GM23248 (cell line): ENCODE results near the gene ATRAID. TPM values are rescaled to one million over a fixed set of nuclear protein-coding genes. Genes with fewer than 3 reads are reported as not detected.
"Not testable (repeated sequence)": the region's sequence is repeated elsewhere in the genome, so short reads cannot be mapped to it uniquely, and the experiment has no call there.

Experiments
- DNase-seq: peaks from one replicate; pipeline ENCODE4 v3.0.0-alpha.2; 2015
- H2AFZ ChIP-seq: fragments of 200-600 bp; sonication (generic); 2 replicates; pipeline ENCODE4 v1.6.1; 2016; ENCODE audit warnings: antibody characterized with exemption
- H3F3A ChIP-seq: fragments of 200-600 bp; sonication (generic); 2 replicates; pipeline ENCODE4 v1.6.1; 2016; ENCODE audit warnings: mild to moderate bottlenecking, antibody characterized with exemption, mixed run types; ENCODE audit not compliant: insufficient read depth
- H3K27ac ChIP-seq: fragments of 200-600 bp; sonication (generic); 2 replicates; pipeline ENCODE4 v1.5.1; 2016; ENCODE audit warnings: mild to moderate bottlenecking
- H3K27me3 ChIP-seq: fragments of 200-600 bp; sonication (generic); replicated peaks from 2 replicates; pipeline ENCODE4 v1.6.1; 2016; ENCODE audit warnings: mild to moderate bottlenecking; ENCODE audit not compliant: insufficient read depth
- H3K36me3 ChIP-seq: fragments of 200-600 bp; sonication (generic); 2 replicates; pipeline ENCODE4 v1.6.1; 2016; ENCODE audit warnings: low read depth, mild to moderate bottlenecking
- H3K4me1 ChIP-seq: fragments of 200-600 bp; sonication (generic); 2 replicates; pipeline ENCODE4 v1.6.1; 2016; ENCODE audit warnings: mild to moderate bottlenecking; ENCODE audit not compliant: insufficient read depth
- H3K4me2 ChIP-seq: fragments of 200-600 bp; sonication (generic); one replicate; pipeline ENCODE4 v1.6.1; 2016; ENCODE audit warnings: mild to moderate bottlenecking; ENCODE audit not compliant: unreplicated experiment
- H3K4me3 ChIP-seq: fragments of 200-600 bp; sonication (generic); 2 replicates; pipeline ENCODE4 v1.5.1; 2016; ENCODE audit warnings: mild to moderate bottlenecking
- H3K79me2 ChIP-seq: fragments of 200-600 bp; sonication (generic); 2 replicates; pipeline ENCODE4 v1.6.1; 2016; ENCODE audit warnings: mild to moderate bottlenecking; ENCODE audit not compliant: insufficient read depth
- H3K9ac ChIP-seq: fragments of 200-600 bp; sonication (generic); 2 replicates; pipeline ENCODE4 v1.6.1; 2016; ENCODE audit warnings: mild to moderate bottlenecking
- H3K9me2 ChIP-seq: fragments of 200-600 bp; sonication (generic); 2 replicates; pipeline ENCODE4 v1.6.1; 2016; ENCODE audit warnings: mixed run types, mild to moderate bottlenecking, moderate library complexity; ENCODE audit not compliant: insufficient read depth
- H3K9me3 ChIP-seq: fragments of 200-600 bp; sonication (generic); one replicate; pipeline ENCODE4 v1.6.1; 2017; ENCODE audit warnings: low read depth
- H4K20me1 ChIP-seq: fragments of 200-600 bp; sonication (generic); 2 replicates; pipeline ENCODE4 v1.6.0; 2016; ENCODE audit not compliant: insufficient read depth
- EZH2 ChIP-seq: fragments of 200-600 bp; sonication (generic); IDR thresholded peaks from 2 replicates; pipeline ENCODE4 v1.6.1; 2018; ENCODE audit warnings: antibody characterized with exemption, mild to moderate bottlenecking; ENCODE audit not compliant: insufficient read depth, poor library complexity, severe bottlenecking
- EZH2phosphoT487 ChIP-seq: fragments of 200-600 bp; sonication (generic); IDR thresholded peaks from 2 replicates; pipeline ENCODE4 v1.6.1; 2018; ENCODE audit warnings: antibody characterized with exemption, moderate library complexity, mild to moderate bottlenecking, low read depth; ENCODE audit not compliant: insufficient read depth
- WGBS, 2 experiments: methylation state at CpG; one replicate each; pipeline ENCODE4 v1.1.6; 2015 to 2017; ENCODE audit warnings: low lambda C conversion rate in 2 of 2, low coverage in 1 of 2; ENCODE audit errors: missing lambda C conversion rate in 2 of 2; 5-methylcytosine and 5-hydroxymethylcytosine counted together
- in situ Hi-C: fragments of 300-500 bp; cut with MboI; formaldehyde crosslinking; loops from 2 replicates; pipeline ENCODE4 v1.15.0; 2020
- polyA plus RNA-seq: library from polyadenylated mRNA; unstranded; fragments of >200 nt; fragmentation: Nextera tagmentation; extraction: Ambion mirVana; gene quantifications from 2 replicates; pipeline ENCODE4 v1.2.1, GENCODE V29; 2016
- total RNA-seq: library from RNA; depleted of rRNA; stranded (reverse); fragments of >200 nt; shearing (Covaris generic); gene quantifications from 2 replicates; pipeline ENCODE4 v1.2.3, GENCODE V29; 2014

Gene ATRAID
- total and polyA plus RNA-seq, 2 experiments from 2014 or later = 214 to 304 TPM

DNA sequence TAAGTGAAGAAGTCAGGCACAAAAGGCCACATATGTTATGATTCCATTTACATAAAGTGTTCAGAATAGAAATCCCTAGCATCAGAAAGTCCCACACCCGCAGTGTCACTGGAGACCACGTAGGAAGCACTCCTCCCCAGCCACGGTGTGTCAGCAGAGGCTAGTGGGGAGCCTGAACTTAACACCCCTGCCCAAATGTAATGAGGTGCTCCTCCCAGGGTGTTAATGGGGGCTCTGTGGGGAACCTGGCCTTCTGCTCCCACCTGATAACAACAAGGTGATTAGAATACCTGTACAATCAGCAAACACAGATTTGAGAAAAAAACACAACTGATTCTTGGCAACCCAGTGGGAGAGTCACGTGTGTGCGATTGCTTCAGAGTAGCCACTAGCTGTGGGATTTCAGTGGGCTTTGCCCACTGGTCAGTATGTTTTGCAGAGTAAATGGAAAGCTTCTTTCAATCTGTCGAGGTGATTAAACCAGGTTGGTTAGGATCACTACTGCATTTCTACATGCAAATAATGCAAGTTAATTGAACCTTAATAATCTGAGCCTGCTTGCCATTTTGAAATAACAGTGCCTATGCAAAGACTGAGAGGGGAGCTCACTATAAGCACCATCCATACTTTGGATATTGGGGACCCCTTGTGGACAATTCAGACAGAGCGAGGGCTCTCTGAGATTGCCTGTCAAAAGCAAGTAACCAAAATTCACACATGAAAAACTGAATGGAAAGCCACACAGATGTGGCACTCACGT is 20.6 kb upstream of the ATRAID start:
- Histone ChIP-seq H3K9ac (no peak overlapping the region), H3K9me2 (no peaks in the 10 kb centered on the region), H3K4me2 (no peak overlapping the region), H3K27ac (no peak overlapping the region), H3K9me3 (no peaks in the 10 kb centered on the region), H3K27me3 (no peaks in the 10 kb centered on the region), H3K4me1 (peaks cover under 1% of the 10 kb centered on the region; the same call in 1 of the 2 replicates), H3K36me3 (no peaks in the 10 kb centered on the region), H2AFZ (no peak overlapping the region), H3F3A (peaks cover 6% of the 10 kb centered on the region), H3K4me3 (no peak overlapping the region), H3K79me2 (no peaks in the 10 kb centered on the region), H4K20me1 (no peaks in the 10 kb centered on the region)
- TF ChIP-seq EZH2 = no peak
- TF ChIP-seq EZH2phosphoT487 = no peak
- in situ Hi-C loops = loop anchor here (5.0 kb wide), 1 partner anchor 89 kb away; no protein-coding TSS in a partner anchor
- WGBS, 2 experiments = 22 to 25% methylated on average over 8 of the region's 8 CpGs
- DNase-seq = peak; percentile 76

DNA sequence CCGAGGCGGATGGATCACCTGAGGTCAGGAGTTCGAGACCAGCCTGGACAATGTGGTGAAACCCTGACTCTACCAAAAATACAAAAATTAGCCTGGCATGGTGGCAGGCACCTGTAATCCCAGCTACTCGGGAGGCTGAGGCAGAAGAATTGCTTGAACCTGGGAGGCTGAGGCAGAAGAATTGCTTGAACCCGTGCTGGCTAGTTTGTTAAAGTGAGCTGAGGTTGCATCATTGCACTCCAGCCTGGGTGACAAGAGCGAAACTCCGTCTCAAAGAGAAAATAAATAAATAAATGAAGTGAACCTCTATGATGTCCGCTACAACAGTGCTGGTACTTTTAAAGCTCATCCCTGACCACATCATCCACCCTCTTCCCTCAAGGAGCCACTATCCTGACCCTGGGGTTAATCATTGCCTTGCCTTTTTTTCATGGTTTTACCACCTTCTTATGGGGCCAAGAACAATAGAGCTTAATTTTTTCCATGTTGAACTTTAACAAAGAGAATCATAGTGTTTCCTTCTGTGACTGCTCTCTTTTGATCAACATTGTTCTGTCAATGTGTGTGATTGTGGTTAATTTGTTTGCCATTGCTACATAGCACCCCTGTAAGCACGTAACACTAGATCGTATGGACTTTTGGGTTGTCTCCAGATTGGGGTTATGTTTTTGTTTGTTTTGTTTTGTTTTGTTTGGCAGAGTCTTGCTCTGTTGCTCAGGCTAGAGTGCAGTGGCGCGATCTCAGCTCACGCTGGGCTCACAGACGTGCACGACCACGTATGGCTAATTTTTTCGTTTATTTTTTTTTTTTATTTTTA is 17.1 kb upstream of the ATRAID start:
- Histone ChIP-seq H3K27ac (no peak overlapping the region), H3K9me2 (no peaks in the 10 kb centered on the region), H3K4me3 (no peak overlapping the region), H3K4me1 (no peaks in the 10 kb centered on the region), H3K27me3 (no peaks in the 10 kb centered on the region), H3K9me3 (no peaks in the 10 kb centered on the region), H3K4me2 (no peak overlapping the region), H3K9ac (no peak overlapping the region), H3F3A (no peaks in the 10 kb centered on the region), H4K20me1 (no peaks in the 10 kb centered on the region), H2AFZ (no peak overlapping the region), H3K36me3 (no peaks in the 10 kb centered on the region), H3K79me2 (no peaks in the 10 kb centered on the region)
- 62 to 63% methylated on average over 17 of the region's 17 CpGs for WGBS, 2 experiments
- in situ Hi-C loops = loop anchor here (5.0 kb wide), 1 partner anchor 92 kb away; no protein-coding TSS in a partner anchor
- DNase-seq = no peak
- TF ChIP-seq EZH2 (no peak), EZH2phosphoT487 (no peak)

- H3K4me1 ChIP-seq, H3F3A ChIP-seq, H3K27ac ChIP-seq, H3K9me3 ChIP-seq, H3K4me2 ChIP-seq, H3K36me3 ChIP-seq, H2AFZ ChIP-seq, DNase-seq, H3K4me3 ChIP-seq, H4K20me1 ChIP-seq, H3K9ac ChIP-seq, H3K79me2 ChIP-seq, in situ Hi-C loops, H3K9me2 ChIP-seq, H3K27me3 ChIP-seq: not testable (repeated sequence)
- 74 to 81% methylated on average over 2 to 3 of the region's 3 CpGs for WGBS, 2 experiments
Observed at GRCh38 chr2:27195799-27196198, 16.0 kb upstream of the ATRAID start.

GRCh38 chr2:27198068-27198467 is 13.8 kb upstream of the ATRAID start:
- H3K4me3 ChIP-seq, H3K9me3 ChIP-seq, H3K27ac ChIP-seq, H3K36me3 ChIP-seq, H3K9me2 ChIP-seq, H2AFZ ChIP-seq, in situ Hi-C loops, H3K27me3 ChIP-seq, DNase-seq, H4K20me1 ChIP-seq, H3K79me2 ChIP-seq, H3K4me2 ChIP-seq, H3K9ac ChIP-seq, H3K4me1 ChIP-seq, H3F3A ChIP-seq: not testable (repeated sequence)
- WGBS, 2 experiments = 86 to 91% methylated on average over 3 of the region's 3 CpGs
